ENCODE data around the gene NDNF.

DNA sequence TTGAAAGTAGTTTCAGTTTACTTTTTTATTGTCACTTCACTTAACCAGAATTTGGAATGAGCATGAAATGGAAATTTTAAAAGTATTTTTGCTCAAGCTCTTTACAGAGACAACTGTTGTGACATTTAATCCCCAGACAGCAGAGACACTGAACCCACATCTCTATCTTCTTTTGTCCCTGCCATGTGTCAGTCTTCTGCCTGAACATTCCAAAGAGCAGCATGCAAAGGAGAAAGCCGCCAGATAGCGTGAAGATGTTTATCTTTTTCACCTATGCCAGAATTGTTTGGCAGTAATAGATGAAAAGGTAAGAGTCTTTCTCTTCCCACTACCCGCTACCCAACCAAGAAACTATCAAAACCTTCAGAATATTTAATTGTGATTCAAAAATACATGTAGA, 46.8 kb downstream of the NDNF start:
- TF ChIP-seq CTCF (conservative IDR thresholded peaks at IDR 0.05; ENCODE audit: low read length) (no peak), EZH2phosphoT487 (IDR thresholded peaks at IDR 0.05; ENCODE audit: borderline replicate concordance) (no peak)

Measured in Loucy (cell line).